A673 (cell line): ENCODE results near the gene COPRS. TPM values are rescaled to one million over a fixed set of nuclear protein-coding genes. Genes with fewer than 3 reads are reported as not detected.

ENCODE experiments used
- BruUV-seq: library from RNA; stranded (reverse); fragments of 400-500 nt; replicated peaks from 2 replicates; lab custom pipeline; 2021; lab: Mats Ljungman, UMichigan
- CTCF ChIA-PET: fragments of 300-600 bp; sonication (Branson Sonifier 250); formaldehyde crosslinking; loops from one replicate; lab custom pipeline; 2022; ENCODE audit warnings: antibody characterized with exemption; lab: Charles Lee
- POLR2A ChIA-PET: fragments of 300-600 bp; sonication (Branson Sonifier 250); formaldehyde crosslinking; loops from one replicate; lab custom pipeline; 2022; ENCODE audit warnings: antibody characterized with exemption; ENCODE audit not compliant: low non-redundant PET; lab: Charles Lee
- DNase-seq: peaks from one replicate; pipeline ENCODE4 v3.0.0-alpha.2; 2015; ENCODE audit warnings: low spot score
- H3K27ac ChIP-seq: fragments of 200-600 bp; sonication (generic); 2 replicates; pipeline ENCODE4 v1.5.1; 2016; ENCODE audit warnings: mixed run types, low read depth, mild to moderate bottlenecking, mixed read lengths, antibody characterized with exemption, low read length; ENCODE audit not compliant: poor library complexity, severe bottlenecking
- H3K27me3 ChIP-seq: fragments of 200-600 bp; sonication (generic); replicated peaks from 2 replicates; pipeline ENCODE4 v1.6.1; 2017; ENCODE audit warnings: mixed run types, low read depth, mild to moderate bottlenecking, mixed read lengths, antibody characterized with exemption, low read length; ENCODE audit not compliant: insufficient read depth, poor library complexity
- H3K36me3 ChIP-seq: fragments of 200-600 bp; sonication (generic); 2 replicates; pipeline ENCODE4 v1.6.1; 2016; ENCODE audit warnings: mixed run types, mild to moderate bottlenecking, mixed read lengths, antibody characterized with exemption, low read length; ENCODE audit not compliant: insufficient read depth, poor library complexity, severe bottlenecking
- H3K4me1 ChIP-seq: fragments of 200-600 bp; sonication (generic); 2 replicates; pipeline ENCODE4 v1.6.1; 2017; ENCODE audit warnings: mixed run types, mild to moderate bottlenecking, mixed read lengths, antibody characterized with exemption, low read length; ENCODE audit not compliant: insufficient read depth, poor library complexity, severe bottlenecking
- H3K4me3 ChIP-seq: fragments of 200-600 bp; sonication (generic); 2 replicates; pipeline ENCODE4 v1.5.1; 2016; ENCODE audit warnings: low read depth, mixed run types, mild to moderate bottlenecking, mixed read lengths, low read length; ENCODE audit not compliant: poor library complexity, severe bottlenecking
- H3K9me3 ChIP-seq: fragments of 200-600 bp; sonication (generic); 2 replicates; pipeline ENCODE4 v1.6.1; 2016; ENCODE audit warnings: mixed run types, low read depth, mild to moderate bottlenecking, mixed read lengths, antibody characterized with exemption, low read length; ENCODE audit not compliant: poor library complexity, severe bottlenecking
- CTCF ChIP-seq: fragments of 300-800, 200-600 bp; sonication (generic); conservative IDR thresholded peaks from 2 replicates; pipeline ENCODE4 v1.5.1; 2017; ENCODE audit warnings: low read depth, mild to moderate bottlenecking, antibody characterized with exemption, low read length, moderate library complexity, mixed read lengths
- EZH2 ChIP-seq: fragments of 200-600 bp; sonication (generic); IDR thresholded peaks from 2 replicates; pipeline ENCODE4 v1.6.1; 2017; ENCODE audit warnings: borderline replicate concordance, low read depth, mild to moderate bottlenecking, mixed read lengths, antibody characterized with exemption, low read length; ENCODE audit not compliant: poor library complexity, severe bottlenecking
- intact Hi-C: fragments of 100-400 bp; cut with micrococcal nuclease; formaldehyde crosslinking; loops from one replicate; pipeline ENCODE4 v1.10.0; 2022; ENCODE audit not compliant: unreplicated experiment
- total RNA-seq: library from RNA; stranded (reverse); gene quantifications from 2 replicates; pipeline ENCODE4 v1.2.3, GENCODE V29; 2021

Gene COPRS
- total RNA-seq, 1 experiment from 2014 or later: 33.3 TPM

GRCh38 chr17:31900877-31901276 lies 41.8 kb upstream of the COPRS start:
- DNase-seq: no peak
- TSS peak; percentile 88 for BruUV-seq

DNA sequence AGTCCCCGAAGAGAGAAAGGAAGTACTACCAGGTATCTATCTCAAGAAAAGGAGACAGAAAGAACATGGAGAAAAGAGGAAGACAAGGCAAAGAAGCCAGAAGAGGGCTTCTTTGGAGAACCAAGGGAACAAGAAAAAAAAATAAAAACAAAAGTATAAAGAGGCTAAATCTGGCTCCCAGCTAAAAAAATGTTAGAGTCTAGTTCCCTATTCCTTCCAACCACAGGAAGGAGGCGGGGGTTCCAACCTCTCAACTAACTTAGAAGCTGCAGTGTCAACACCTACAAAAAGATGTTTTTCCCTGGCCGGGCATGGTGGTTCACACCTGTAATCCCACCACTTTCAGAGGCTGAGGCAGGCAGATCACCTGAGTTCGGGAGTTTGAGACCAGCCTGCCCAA lies 29.1 kb upstream of the COPRS start:
- BruUV-seq: no TSS peak
- intact Hi-C loops: no loop called here
- TF ChIP-seq CTCF: no peak
- TF ChIP-seq EZH2: no peak
- H3K27ac ChIP-seq: no peak overlapping the region
- peaks cover 13% of the 10 kb centered on the region for H3K36me3 ChIP-seq
- H3K4me3 ChIP-seq: no peak overlapping the region
- H3K27me3 ChIP-seq: no peaks in the 10 kb centered on the region
- H3K4me1 ChIP-seq: no peaks in the 10 kb centered on the region
- POLR2A ChIA-PET: interaction anchor here (0.6 kb wide), 1 partner anchor 475 kb away, joined by 7 read pairs; no protein-coding TSS in a partner anchor
- no peak for DNase-seq
- no peaks in the 10 kb centered on the region for H3K9me3 ChIP-seq
- CTCF ChIA-PET: no interaction called here

More at GRCh38 chr17:31900877-31901276, 41.8 kb upstream of the COPRS start:
- peak overlapping the region; percentile 84 for H3K4me3 ChIP-seq
- no peaks in the 10 kb centered on the region for H3K4me1 ChIP-seq
- peak overlapping the region; percentile 63 for H3K27ac ChIP-seq
- H3K9me3 ChIP-seq: no peaks in the 10 kb centered on the region
- CTCF ChIA-PET: interaction anchor here (0.6 kb wide), 1 partner anchor 194 kb away, joined by 3 read pairs; no protein-coding TSS in a partner anchor
- peaks cover 10% of the 10 kb centered on the region for H3K36me3 ChIP-seq
- POLR2A ChIA-PET: no interaction called here
- intact Hi-C loops: no loop called here
- no peaks in the 10 kb centered on the region for H3K27me3 ChIP-seq
- TF ChIP-seq CTCF: no peak
- no peak for TF ChIP-seq EZH2

DNA sequence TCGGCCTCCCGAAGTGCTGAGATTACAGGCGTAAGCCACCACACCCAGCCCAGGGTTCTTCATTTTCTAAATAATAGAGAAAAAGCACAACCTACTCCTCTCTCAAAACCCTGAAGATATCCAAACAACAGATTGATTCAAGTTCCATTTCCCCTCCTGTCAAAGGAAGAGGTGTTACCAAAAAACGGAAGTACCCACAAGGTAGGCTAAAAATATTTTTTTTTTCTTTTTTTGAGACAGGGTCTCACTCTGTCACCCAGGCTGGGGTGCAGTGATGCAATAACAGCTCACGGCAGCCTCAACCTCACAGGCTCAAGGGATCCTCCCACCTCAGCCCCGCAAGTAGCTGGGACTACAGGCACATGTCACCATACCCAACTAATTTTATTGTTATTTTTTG lies 23.5 kb upstream of the COPRS start:
- ChIA-PET POLR2A (no interaction called here), CTCF (no interaction called here)
- no TSS peak for BruUV-seq
- no peak for TF ChIP-seq EZH2
- no peak for TF ChIP-seq CTCF
- Histone ChIP-seq H3K9me3 (no peaks in the 10 kb centered on the region), H3K4me1 (no peaks in the 10 kb centered on the region), H3K4me3 (no peak overlapping the region), H3K27me3 (no peaks in the 10 kb centered on the region), H3K36me3 (peaks cover 11% of the 10 kb centered on the region), H3K27ac (no peak overlapping the region)
- DNase-seq: no peak
- intact Hi-C loops: no loop called here
